Measurements from ENCODE around the gene DNAJB6.
"Not testable (repeated sequence)": the region's sequence is repeated elsewhere in the genome, so short reads cannot be mapped to it uniquely, and the experiment has no call there.

The DNAJB6 gene

DNA sequence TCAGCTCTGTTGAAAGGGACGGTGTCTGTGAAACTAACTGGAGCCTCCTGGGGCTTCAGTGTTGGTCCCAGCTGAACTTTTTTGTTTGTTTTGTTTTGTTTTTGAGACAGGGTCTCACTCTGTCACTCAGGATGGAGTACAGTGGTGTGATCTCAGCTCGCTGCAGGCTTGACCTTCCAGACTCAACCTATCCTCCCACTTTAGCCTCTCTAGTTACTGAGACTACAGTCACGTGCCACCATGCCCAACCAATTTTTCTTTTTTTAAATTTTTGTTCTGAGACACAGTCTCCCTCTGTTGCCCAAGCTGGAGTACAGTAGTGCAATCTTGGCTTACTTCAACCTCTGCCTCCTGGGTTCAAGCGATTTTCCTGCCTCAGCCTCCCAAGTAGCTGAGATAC is 13.4 kb upstream of the DNAJB6 start:
- Histone ChIP-seq H2AFZ (ENCODE audit: low read length) (no peak overlapping the region), H2AK5ac (ENCODE audit: low read depth, low read length) (no peak overlapping the region), H3K4me1 (ENCODE audit: control insufficient read depth in 2 of 2, insufficient read depth in 1 of 2, low read depth in 1 of 2, low read length in 2 of 2) (peaks cover 0 to 2% of the 10 kb centered on the region in 2 donors), H3K9me3 (replicated peaks in 1 of 2; ENCODE audit: control insufficient read depth in 2 of 2, insufficient read depth in 1 of 2, low read depth in 1 of 2, low read length in 2 of 2) (no peaks in the 10 kb centered on the region), H2BK120ac (ENCODE audit: low read depth, low read length) (no peak overlapping the region), H3K27ac (replicated peaks; ENCODE audit: low read length) (no peak overlapping the region), H3K27me3 (ENCODE audit: control insufficient read depth in 3 of 3, insufficient read depth in 3 of 3, low read depth in 1 of 3, low read length in 3 of 3) (no peaks in the 10 kb centered on the region), H3K9ac (ENCODE audit: low read depth, low read length, poor library complexity) (no peak overlapping the region), H3K14ac (ENCODE audit: low read length) (no peak overlapping the region), H3K4ac (ENCODE audit: low read length) (no peak overlapping the region), H3K79me1 (ENCODE audit: low read depth, low read length) (no peaks in the 10 kb centered on the region), H4K91ac (ENCODE audit: low read depth, low read length, poor library complexity) (no peak overlapping the region), H3K36me3 (replicated peaks in 1 of 2; ENCODE audit: control insufficient read depth in 2 of 2, insufficient read depth in 2 of 2, low read length in 2 of 2) (no peaks in the 10 kb centered on the region), H3K18ac (ENCODE audit: low read length) (no peak overlapping the region), H2BK5ac (ENCODE audit: low read length) (no peak overlapping the region), H3K4me2 (ENCODE audit: insufficient read depth, low read length, poor library complexity, severe bottlenecking) (no peak overlapping the region), H3K4me3 (ENCODE audit: low read length in 2 of 2) (no peak overlapping the region), H2BK15ac (ENCODE audit: low read length) (no peak overlapping the region), H2BK12ac (ENCODE audit: low read length) (no peak overlapping the region), H3K23ac (ENCODE audit: low read depth, low read length, poor library complexity) (no peak overlapping the region), H4K8ac (ENCODE audit: low read depth, low read length) (no peak overlapping the region)
- DNase-seq (ENCODE audit: low spot score), result no peak
- no CpG with 5 or more reads among the region's 4 CpGs for WGBS, 2 donors (ENCODE audit: extremely low coverage in 2 of 2, insufficient read length in 2 of 2, insufficient replicate concordance in 1 of 2)

DNA sequence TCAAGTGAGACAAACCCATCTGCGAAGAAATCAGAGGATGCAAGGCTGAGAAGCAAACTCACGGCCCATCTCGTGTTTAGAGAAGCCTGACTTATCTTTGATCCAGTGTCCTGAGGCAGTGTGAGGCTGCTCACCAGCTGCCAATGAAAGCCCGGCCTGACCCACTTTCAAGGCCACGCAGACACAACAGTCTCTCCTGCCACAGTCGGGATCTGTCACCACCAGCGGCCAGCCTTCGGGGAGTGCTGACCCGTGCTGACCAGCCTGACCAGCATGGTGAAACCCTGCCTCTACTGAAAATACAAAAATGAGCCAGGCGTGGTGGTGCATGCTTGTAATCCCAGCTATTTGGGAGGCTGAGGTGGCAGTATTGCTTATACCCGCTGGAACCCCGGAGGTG is 7.4 kb upstream of the DNAJB6 start:
- H3K27me3 ChIP-seq (ENCODE audit: control insufficient read depth in 3 of 3, insufficient read depth in 3 of 3, low read depth in 1 of 3, low read length in 3 of 3), result no peaks in the 10 kb centered on the region
- WGBS, 2 donors (ENCODE audit: extremely low coverage in 2 of 2, insufficient read length in 2 of 2, insufficient replicate concordance in 1 of 2), result no CpG with 5 or more reads among the region's 12 CpGs

DNA sequence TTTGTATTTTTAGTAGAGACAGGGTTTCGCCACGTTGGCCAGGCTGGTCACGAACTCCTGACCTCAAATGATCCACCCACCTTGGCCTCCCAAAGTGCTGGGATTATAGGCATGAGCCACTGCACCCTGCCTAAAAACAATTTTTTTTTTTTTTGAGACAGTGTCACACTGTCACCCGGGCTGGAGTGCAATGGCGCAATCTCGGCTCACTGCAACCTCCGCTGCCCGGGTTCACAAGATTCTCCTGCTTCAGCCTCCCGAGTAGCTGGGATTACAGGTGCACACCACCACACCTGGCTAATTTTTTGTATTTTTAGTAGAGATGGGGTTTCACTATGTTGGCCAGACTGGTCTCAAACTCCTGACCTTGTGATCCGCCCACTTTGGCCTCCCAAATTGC is 6.2 kb upstream of the DNAJB6 start:
- not testable (repeated sequence) for H3K4ac ChIP-seq (ENCODE audit: low read length); H3K23ac ChIP-seq (ENCODE audit: low read depth, low read length, poor library complexity); H3K27ac ChIP-seq (replicated peaks; ENCODE audit: low read length); H2AFZ ChIP-seq (ENCODE audit: low read length); H3K9ac ChIP-seq (ENCODE audit: low read depth, low read length, poor library complexity); H3K79me1 ChIP-seq (ENCODE audit: low read depth, low read length); H2BK15ac ChIP-seq (ENCODE audit: low read length); DNase-seq (ENCODE audit: low spot score); H3K14ac ChIP-seq (ENCODE audit: low read length); H3K4me1 ChIP-seq (ENCODE audit: control insufficient read depth in 2 of 2, insufficient read depth in 1 of 2, low read depth in 1 of 2, low read length in 2 of 2); H2BK12ac ChIP-seq (ENCODE audit: low read length); H2BK120ac ChIP-seq (ENCODE audit: low read depth, low read length); H2BK5ac ChIP-seq (ENCODE audit: low read length); H3K36me3 ChIP-seq (replicated peaks in 1 of 2; ENCODE audit: control insufficient read depth in 2 of 2, insufficient read depth in 2 of 2, low read length in 2 of 2); H4K8ac ChIP-seq (ENCODE audit: low read depth, low read length); H3K9me3 ChIP-seq (replicated peaks in 1 of 2; ENCODE audit: control insufficient read depth in 2 of 2, insufficient read depth in 1 of 2, low read depth in 1 of 2, low read length in 2 of 2); H3K4me2 ChIP-seq (ENCODE audit: insufficient read depth, low read length, poor library complexity, severe bottlenecking); H2AK5ac ChIP-seq (ENCODE audit: low read depth, low read length); H3K18ac ChIP-seq (ENCODE audit: low read length); H3K27me3 ChIP-seq (ENCODE audit: control insufficient read depth in 3 of 3, insufficient read depth in 3 of 3, low read depth in 1 of 3, low read length in 3 of 3); H3K4me3 ChIP-seq (ENCODE audit: low read length in 2 of 2); H4K91ac ChIP-seq (ENCODE audit: low read depth, low read length, poor library complexity)
- whole genome bisulfite sequencing, 2 donors (ENCODE audit: extremely low coverage in 2 of 2, insufficient read length in 2 of 2, insufficient replicate concordance in 1 of 2), result no CpG with 5 or more reads among the region's 10 CpGs

More for the DNA sequence above, 7.4 kb upstream of the DNAJB6 start:
- no peak overlapping the region for H4K8ac ChIP-seq (ENCODE audit: low read depth, low read length)
- H2BK5ac ChIP-seq (ENCODE audit: low read length), result no peak overlapping the region
- H3K79me1 ChIP-seq (ENCODE audit: low read depth, low read length), result no peaks in the 10 kb centered on the region
- H2BK120ac ChIP-seq (ENCODE audit: low read depth, low read length), result no peak overlapping the region
- H3K36me3 ChIP-seq (replicated peaks in 1 of 2; ENCODE audit: control insufficient read depth in 2 of 2, insufficient read depth in 2 of 2, low read length in 2 of 2), result no peaks in the 10 kb centered on the region
- H2AK5ac ChIP-seq (ENCODE audit: low read depth, low read length), result no peak overlapping the region
- H3K27ac ChIP-seq (replicated peaks; ENCODE audit: low read length), result no peak overlapping the region
- no peak overlapping the region for H2BK12ac ChIP-seq (ENCODE audit: low read length)
- no peak overlapping the region for H3K14ac ChIP-seq (ENCODE audit: low read length)
- H2AFZ ChIP-seq (ENCODE audit: low read length), result no peak overlapping the region
- H3K23ac ChIP-seq (ENCODE audit: low read depth, low read length, poor library complexity), result no peak overlapping the region
- no peak for DNase-seq (ENCODE audit: low spot score)
- no peak overlapping the region for H2BK15ac ChIP-seq (ENCODE audit: low read length)
- H3K4me2 ChIP-seq (ENCODE audit: insufficient read depth, low read length, poor library complexity, severe bottlenecking), result no peak overlapping the region
- H3K18ac ChIP-seq (ENCODE audit: low read length), result peak overlapping the region; percentile 20
- no peak overlapping the region for H3K4ac ChIP-seq (ENCODE audit: low read length)
- H3K4me1 ChIP-seq (ENCODE audit: control insufficient read depth in 2 of 2, insufficient read depth in 1 of 2, low read depth in 1 of 2, low read length in 2 of 2), result no peaks in the 10 kb centered on the region
- H3K4me3 ChIP-seq (ENCODE audit: low read length in 2 of 2), result no peak overlapping the region
- H4K91ac ChIP-seq (ENCODE audit: low read depth, low read length, poor library complexity), result no peak overlapping the region
- no peak overlapping the region for H3K9ac ChIP-seq (ENCODE audit: low read depth, low read length, poor library complexity)
- no peaks in the 10 kb centered on the region for H3K9me3 ChIP-seq (replicated peaks in 1 of 2; ENCODE audit: control insufficient read depth in 2 of 2, insufficient read depth in 1 of 2, low read depth in 1 of 2, low read length in 2 of 2)

DNA sequence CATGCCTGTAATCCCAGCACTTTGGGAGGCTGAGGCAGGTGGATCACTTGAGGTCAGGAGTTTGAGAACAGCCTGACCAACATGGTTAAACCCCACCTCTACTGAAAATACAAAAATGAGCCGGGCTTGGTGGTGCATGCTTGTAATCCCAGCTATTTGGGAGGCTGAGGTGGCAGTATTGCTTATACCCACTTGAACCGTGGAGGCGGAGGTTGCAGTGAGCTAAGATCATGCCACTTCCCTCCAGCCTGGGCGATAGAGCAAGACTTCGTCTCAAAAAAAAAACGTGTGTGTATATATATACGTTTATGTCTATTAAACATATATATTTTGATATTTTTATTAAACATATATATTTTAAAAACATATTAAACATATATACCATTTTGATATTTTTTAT is 5.8 kb upstream of the DNAJB6 start:
- WGBS, 2 donors (ENCODE audit: extremely low coverage in 2 of 2, insufficient read length in 2 of 2, insufficient replicate concordance in 1 of 2), result no CpG with 5 or more reads among the region's 7 CpGs
- H3K4me1 ChIP-seq (ENCODE audit: control insufficient read depth in 2 of 2, insufficient read depth in 1 of 2, low read depth in 1 of 2, low read length in 2 of 2), result not testable (repeated sequence)

More for the DNA sequence above, 5.8 kb upstream of the DNAJB6 start:
- not testable (repeated sequence) for H3K79me1 ChIP-seq (ENCODE audit: low read depth, low read length); H3K23ac ChIP-seq (ENCODE audit: low read depth, low read length, poor library complexity); H2AFZ ChIP-seq (ENCODE audit: low read length); DNase-seq (ENCODE audit: low spot score); H3K4me3 ChIP-seq (ENCODE audit: low read length in 2 of 2); H3K9me3 ChIP-seq (replicated peaks in 1 of 2; ENCODE audit: control insufficient read depth in 2 of 2, insufficient read depth in 1 of 2, low read depth in 1 of 2, low read length in 2 of 2); H3K4me2 ChIP-seq (ENCODE audit: insufficient read depth, low read length, poor library complexity, severe bottlenecking); H3K14ac ChIP-seq (ENCODE audit: low read length); H4K8ac ChIP-seq (ENCODE audit: low read depth, low read length); H2BK15ac ChIP-seq (ENCODE audit: low read length); H2BK12ac ChIP-seq (ENCODE audit: low read length); H2BK5ac ChIP-seq (ENCODE audit: low read length); H3K18ac ChIP-seq (ENCODE audit: low read length); H3K27ac ChIP-seq (replicated peaks; ENCODE audit: low read length); H3K36me3 ChIP-seq (replicated peaks in 1 of 2; ENCODE audit: control insufficient read depth in 2 of 2, insufficient read depth in 2 of 2, low read length in 2 of 2); H3K9ac ChIP-seq (ENCODE audit: low read depth, low read length, poor library complexity); H2AK5ac ChIP-seq (ENCODE audit: low read depth, low read length); H2BK120ac ChIP-seq (ENCODE audit: low read depth, low read length); H3K27me3 ChIP-seq (ENCODE audit: control insufficient read depth in 3 of 3, insufficient read depth in 3 of 3, low read depth in 1 of 3, low read length in 3 of 3); H4K91ac ChIP-seq (ENCODE audit: low read depth, low read length, poor library complexity); H3K4ac ChIP-seq (ENCODE audit: low read length)

Data from neuronal stem cell (in vitro differentiated cells).